8988T (cell line): Measurements from ENCODE around the gene IZUMO1R.
"Not testable (repeated sequence)": the region's sequence is repeated elsewhere in the genome, so short reads cannot be mapped to it uniquely, and the experiment has no call there.

Source experiments
- DNase-seq: peaks from one replicate; pipeline ENCODE4 v3.0.0; 2011

IZUMO1R gene

GRCh38 chr11:94326947-94327346 lies 22.6 kb downstream of the IZUMO1R start:
- DNase-seq: no peak

GRCh38 chr11:94328587-94329080 lies 24.3 kb downstream of the IZUMO1R start:
- DNase-seq: no peak

- no peak for DNase-seq
These were observed 25.1 kb downstream of the IZUMO1R start for GRCh38 chr11:94329501-94329900.

- DNase-seq: no peak
These were observed 26.4 kb downstream of the IZUMO1R start for GRCh38 chr11:94330789-94331188.

- DNase-seq: no peak
These were observed 28.4 kb downstream of the IZUMO1R start for GRCh38 chr11:94332814-94333213.

- no peak for DNase-seq
These were observed 31.7 kb downstream of the IZUMO1R start for GRCh38 chr11:94336033-94336432.

- no peak for DNase-seq
These were observed 34.3 kb downstream of the IZUMO1R start for GRCh38 chr11:94338651-94339050.

GRCh38 chr11:94342250-94342649 lies 37.9 kb downstream of the IZUMO1R start:
- no peak for DNase-seq

- no peak for DNase-seq
These were observed 39.1 kb downstream of the IZUMO1R start for GRCh38 chr11:94343495-94343894.

- not testable (repeated sequence) for DNase-seq
These were observed 41.9 kb downstream of the IZUMO1R start for GRCh38 chr11:94346311-94346710.

- DNase-seq: not testable (repeated sequence)
These were observed 46.6 kb downstream of the IZUMO1R start for GRCh38 chr11:94350850-94351563.
